Measurements from ENCODE around the gene JUN.

JUN gene

GRCh38 chr1:58783090-58783992 lies 506 bp downstream of the JUN start:
- CTCF ChIA-PET, result interaction anchor here (0.8 to 2.0 kb wide), 8 partner anchors 10 to 976 kb away, joined by 3 to 11 read pairs (median 4); no protein-coding TSS in a partner anchor
- H3K36me3 Mint-ChIP-seq, result peaks cover 29% of the 10 kb centered on the region
- peak; percentile 67 for DNase-seq
- peaks cover 27% of the 10 kb centered on the region for H3K27me3 Mint-ChIP-seq
- H3K9me3 Mint-ChIP-seq, result peaks cover 5% of the 10 kb centered on the region
- peaks cover 33% of the 10 kb centered on the region for H3K4me1 Mint-ChIP-seq
- H3K4me3 Mint-ChIP-seq, result peak overlapping the region; percentile 81
- H3K27ac Mint-ChIP-seq, result peak overlapping the region; percentile 95

- Mint-ChIP-seq H3K4me3 (peak overlapping the region; percentile 81), H3K4me1 (peaks cover 33% of the 10 kb centered on the region), H3K27ac (peak overlapping the region; percentile 95), H3K27me3 (peaks cover 32% of the 10 kb centered on the region), H3K36me3 (peaks cover 23% of the 10 kb centered on the region), H3K9me3 (no peaks in the 10 kb centered on the region)
- CTCF ChIA-PET, result interaction anchor here (0.7 to 2.0 kb wide), 9 partner anchors 9 to 916 kb away, joined by 3 to 11 read pairs (median 3); no protein-coding TSS in a partner anchor
- DNase-seq, result peak; percentile 74
These were observed 1.4 kb downstream of the JUN start for GRCh38 chr1:58782178-58783089.

GRCh38 chr1:58781541-58782177 lies 2.2 kb downstream of the JUN start:
- H3K27ac Mint-ChIP-seq, result peak overlapping the region; percentile 95
- H3K27me3 Mint-ChIP-seq, result peaks cover 32% of the 10 kb centered on the region
- peak overlapping the region; percentile 81 for H3K4me3 Mint-ChIP-seq
- no peaks in the 10 kb centered on the region for H3K9me3 Mint-ChIP-seq
- DNase-seq, result peak; percentile 52
- H3K36me3 Mint-ChIP-seq, result peaks cover 23% of the 10 kb centered on the region
- CTCF ChIA-PET, result interaction anchor here (0.7 to 2.0 kb wide), 10 partner anchors 8 to 917 kb away, joined by 3 to 11 read pairs (median 4); no protein-coding TSS in a partner anchor
- H3K4me1 Mint-ChIP-seq, result peaks cover 32% of the 10 kb centered on the region

DNA sequence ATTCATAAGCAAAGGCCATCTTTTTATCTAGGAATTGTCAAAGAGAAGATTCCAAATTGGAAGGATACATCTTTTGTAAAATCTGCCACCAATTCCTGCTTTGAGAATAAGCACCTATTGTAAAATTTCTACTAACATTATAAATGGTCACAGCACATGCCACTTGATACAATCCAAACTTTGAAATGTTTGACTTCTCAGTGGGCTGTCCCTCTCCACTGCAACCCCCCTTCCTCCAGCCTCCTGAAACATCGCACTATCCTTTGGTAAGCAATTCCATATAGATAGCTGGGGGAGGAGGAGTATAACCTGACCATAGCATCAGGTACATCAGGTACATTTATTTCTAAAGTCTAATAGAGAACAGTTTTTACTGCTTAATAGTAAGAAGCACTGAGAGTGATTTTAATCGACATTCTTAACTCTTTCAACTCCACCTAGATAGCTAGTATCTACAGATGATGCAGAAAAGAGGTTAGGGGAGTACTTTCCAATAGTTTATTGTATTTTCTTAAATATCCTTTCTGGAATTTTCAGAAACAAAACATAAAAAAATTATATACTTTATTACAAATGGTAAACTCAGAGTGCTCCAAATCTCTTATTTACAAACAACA lies 2.9 kb downstream of the JUN start:
- H3K27me3 Mint-ChIP-seq, result peaks cover 37% of the 10 kb centered on the region
- H3K4me3 Mint-ChIP-seq, result no peak overlapping the region
- CTCF ChIA-PET, result interaction anchor here (0.7 to 1.7 kb wide), 4 partner anchors 12 to 244 kb away, joined by 3 to 5 read pairs (median 4); no protein-coding TSS in a partner anchor
- no peaks in the 10 kb centered on the region for H3K9me3 Mint-ChIP-seq
- peaks cover 23% of the 10 kb centered on the region for H3K36me3 Mint-ChIP-seq
- H3K4me1 Mint-ChIP-seq, result peaks cover 25% of the 10 kb centered on the region
- no peak overlapping the region for H3K27ac Mint-ChIP-seq
- no peak for DNase-seq

- H3K4me1 Mint-ChIP-seq, result peaks cover 21% of the 10 kb centered on the region
- peaks cover 23% of the 10 kb centered on the region for H3K36me3 Mint-ChIP-seq
- H3K27ac Mint-ChIP-seq, result no peak overlapping the region
- H3K9me3 Mint-ChIP-seq, result no peaks in the 10 kb centered on the region
- CTCF ChIA-PET, result interaction anchor here (1.7 kb wide), 1 partner anchor 16 kb away, joined by 3 read pairs; no protein-coding TSS in a partner anchor
- peak overlapping the region; percentile 22 for H3K4me3 Mint-ChIP-seq
- peaks cover 37% of the 10 kb centered on the region for H3K27me3 Mint-ChIP-seq
- DNase-seq, result no peak
These were observed 3.4 kb downstream of the JUN start for GRCh38 chr1:58780411-58780810.

GRCh38 chr1:58779801-58780382 lies 4.0 kb downstream of the JUN start:
- Mint-ChIP-seq H3K27ac (no peak overlapping the region), H3K4me3 (no peak overlapping the region), H3K9me3 (no peaks in the 10 kb centered on the region), H3K4me1 (peaks cover 18% of the 10 kb centered on the region), H3K27me3 (peaks cover 35% of the 10 kb centered on the region), H3K36me3 (peaks cover 23% of the 10 kb centered on the region)
- no peak for DNase-seq
- CTCF ChIA-PET, result interaction anchor here (1.0 kb wide), 1 partner anchor 920 kb away, joined by 4 read pairs; no protein-coding TSS in a partner anchor

DNA sequence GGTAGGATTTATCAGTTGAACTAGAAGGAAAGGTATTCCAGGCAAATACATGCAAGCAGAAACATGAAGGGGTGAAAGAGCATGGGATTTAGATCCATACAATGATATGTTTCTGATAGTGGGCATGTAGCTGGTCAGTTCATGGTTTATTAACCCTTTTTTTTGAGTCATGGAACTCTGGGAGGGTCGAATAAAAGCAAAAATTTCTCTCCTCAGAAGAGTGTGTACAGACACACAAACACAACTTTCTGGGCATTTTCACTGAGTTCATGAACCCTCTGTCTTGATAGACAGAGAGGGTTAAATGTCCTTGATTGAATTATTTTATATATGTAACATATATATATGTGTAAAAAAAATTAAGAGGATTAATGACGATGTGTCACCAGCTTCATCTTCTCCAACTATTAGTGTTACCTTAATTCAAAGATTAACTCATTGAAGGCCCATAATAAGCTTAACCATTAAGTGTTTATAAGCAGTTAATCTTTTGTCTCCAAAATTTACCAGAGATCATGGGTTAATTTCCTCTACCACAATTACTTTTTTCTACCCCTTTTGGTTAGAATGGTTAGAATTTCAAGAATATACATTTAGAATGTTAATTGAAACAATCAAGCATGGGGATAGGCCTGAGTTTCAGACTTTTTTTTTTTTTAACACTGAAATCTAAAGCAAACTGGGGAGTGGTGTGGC lies 4.6 kb downstream of the JUN start:
- Mint-ChIP-seq H3K27ac (no peak overlapping the region), H3K9me3 (no peaks in the 10 kb centered on the region), H3K4me1 (peaks cover 18% of the 10 kb centered on the region), H3K27me3 (peaks cover 32% of the 10 kb centered on the region), H3K36me3 (peaks cover 23% of the 10 kb centered on the region), H3K4me3 (no peak overlapping the region)
- CTCF ChIA-PET, result interaction anchor here (0.6 to 1.0 kb wide), 4 partner anchors 11 to 920 kb away, joined by 3 to 4 read pairs (median 3); no protein-coding TSS in a partner anchor
- no peak for DNase-seq

DNA sequence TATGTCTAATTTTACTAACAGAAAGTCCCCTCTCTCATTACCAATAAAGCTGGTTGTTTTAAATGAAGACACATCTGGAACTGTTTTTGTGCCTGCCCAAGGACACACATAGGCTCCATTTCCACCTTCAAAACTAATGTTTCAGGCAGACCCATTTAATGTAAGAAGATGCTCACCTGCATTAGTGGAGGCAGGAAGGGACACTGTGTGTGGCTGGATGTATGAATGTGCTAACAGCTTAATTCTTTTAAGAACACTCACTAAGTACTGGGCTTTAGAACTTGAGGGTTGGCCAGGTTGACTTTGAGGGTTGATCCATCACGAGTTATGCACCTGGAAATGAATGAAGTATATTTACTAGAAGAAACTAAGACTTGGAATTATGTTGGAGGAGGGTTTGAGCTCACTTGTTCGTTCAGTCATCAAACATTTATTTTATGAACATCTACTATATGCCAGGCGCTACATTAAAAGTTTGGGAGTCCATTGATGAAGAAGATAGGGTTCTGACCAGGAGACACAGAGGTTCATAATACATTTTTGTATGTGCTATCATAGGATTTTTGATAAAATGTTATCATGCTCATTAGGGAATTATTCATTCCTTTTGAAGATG lies 5.4 kb downstream of the JUN start:
- H3K9me3 Mint-ChIP-seq, result no peaks in the 10 kb centered on the region
- CTCF ChIA-PET, result interaction anchor here (1.0 kb wide), 1 partner anchor 10 kb away, joined by 3 read pairs; no protein-coding TSS in a partner anchor
- no peak overlapping the region for H3K4me3 Mint-ChIP-seq
- peaks cover 23% of the 10 kb centered on the region for H3K36me3 Mint-ChIP-seq
- peaks cover 25% of the 10 kb centered on the region for H3K27me3 Mint-ChIP-seq
- no peak overlapping the region for H3K27ac Mint-ChIP-seq
- peaks cover 23% of the 10 kb centered on the region for H3K4me1 Mint-ChIP-seq
- DNase-seq, result no peak

DNA sequence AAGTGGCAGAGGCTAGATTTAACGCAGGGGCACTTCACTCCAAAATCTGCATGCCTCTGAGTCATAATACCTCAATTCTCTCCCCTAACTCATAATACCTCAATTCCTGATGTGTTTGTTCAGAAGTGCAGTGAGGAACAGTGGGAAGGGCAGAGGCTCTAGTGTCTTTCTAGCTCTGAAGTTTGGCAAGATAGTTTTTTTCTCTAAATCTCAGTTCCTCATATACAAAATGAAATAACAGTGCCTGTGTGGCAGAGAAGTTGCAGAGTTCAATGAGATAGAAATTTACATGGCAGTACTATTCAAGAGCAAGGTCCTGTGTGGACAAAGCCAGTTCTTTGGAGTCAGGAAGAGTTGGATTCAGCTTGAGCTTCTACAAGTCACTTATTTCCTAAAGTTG lies 9.8 kb downstream of the JUN start:
- no peaks in the 10 kb centered on the region for H3K9me3 Mint-ChIP-seq
- DNase-seq, result no peak
- CTCF ChIA-PET, result interaction anchor here (0.8 to 1.7 kb wide), 4 partner anchors 9 to 925 kb away, joined by 3 to 5 read pairs (median 4); no protein-coding TSS in a partner anchor
- H3K36me3 Mint-ChIP-seq, result no peaks in the 10 kb centered on the region
- H3K27me3 Mint-ChIP-seq, result peaks cover 17% of the 10 kb centered on the region
- H3K4me3 Mint-ChIP-seq, result no peak overlapping the region
- peaks cover 12% of the 10 kb centered on the region for H3K4me1 Mint-ChIP-seq
- no peak overlapping the region for H3K27ac Mint-ChIP-seq

GRCh38 chr1:58773406-58773840 lies 10.4 kb downstream of the JUN start:
- Mint-ChIP-seq H3K27ac (no peak overlapping the region), H3K27me3 (peaks cover 15% of the 10 kb centered on the region), H3K4me3 (no peak overlapping the region), H3K9me3 (no peaks in the 10 kb centered on the region), H3K36me3 (no peaks in the 10 kb centered on the region), H3K4me1 (peaks cover 12% of the 10 kb centered on the region)
- peak; percentile 44 for DNase-seq
- CTCF ChIA-PET, result interaction anchor here (0.8 to 1.7 kb wide), 8 partner anchors 9 to 987 kb away, joined by 3 to 6 read pairs (median 4); no protein-coding TSS in a partner anchor

GRCh38 chr1:58769809-58770320 lies 14.0 kb downstream of the JUN start:
- Mint-ChIP-seq H3K4me1 (peaks cover 12% of the 10 kb centered on the region), H3K27me3 (peaks cover 15% of the 10 kb centered on the region), H3K9me3 (no peaks in the 10 kb centered on the region), H3K4me3 (no peak overlapping the region), H3K27ac (no peak overlapping the region), H3K36me3 (no peaks in the 10 kb centered on the region)
- CTCF ChIA-PET, result interaction anchor here (1.3 to 1.4 kb wide), 2 partner anchors 11 to 172 kb away, joined by 4 read pairs; no protein-coding TSS in a partner anchor
- no peak for DNase-seq
